Activated CD8-positive, alpha-beta memory T cell treated with anti-CD3 and anti-CD28 coated beads, Interleukin-2, amount 50 U/mL, for 4 hours (primary cell): ENCODE data around the gene MSI2.

ENCODE experiments used
- DNase-seq: peaks from one replicate; pipeline ENCODE4 v3.0.0-alpha.2; 2020

Gene MSI2

GRCh38 chr17:57589151-57590034 lies 333.1 kb downstream of the MSI2 start:
- DNase-seq: no peak

- no peak for DNase-seq
These were observed 337.6 kb downstream of the MSI2 start for GRCh38 chr17:57593739-57594462.

DNA sequence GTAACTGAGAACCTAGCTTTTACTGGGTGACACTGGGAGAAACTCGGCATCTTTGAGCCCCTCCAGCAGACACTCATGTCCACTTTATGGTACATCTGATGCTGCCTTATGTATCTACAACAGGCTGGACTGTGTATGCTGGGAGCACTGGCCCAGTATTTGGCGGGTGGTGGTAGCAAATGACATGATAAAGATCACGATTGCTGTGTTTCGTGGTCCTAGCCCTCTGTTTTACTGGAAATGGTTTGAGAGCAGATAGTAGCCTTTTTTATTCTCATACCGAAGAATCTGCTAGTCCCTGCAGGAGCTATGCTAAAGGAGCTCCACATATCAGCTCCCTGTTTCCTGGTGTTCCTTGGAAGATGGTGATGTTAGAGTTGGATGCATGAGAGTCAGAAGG lies 338.4 kb downstream of the MSI2 start:
- no peak for DNase-seq

- DNase-seq: no peak
These were observed 339.1 kb downstream of the MSI2 start for GRCh38 chr17:57595426-57595825.

DNA sequence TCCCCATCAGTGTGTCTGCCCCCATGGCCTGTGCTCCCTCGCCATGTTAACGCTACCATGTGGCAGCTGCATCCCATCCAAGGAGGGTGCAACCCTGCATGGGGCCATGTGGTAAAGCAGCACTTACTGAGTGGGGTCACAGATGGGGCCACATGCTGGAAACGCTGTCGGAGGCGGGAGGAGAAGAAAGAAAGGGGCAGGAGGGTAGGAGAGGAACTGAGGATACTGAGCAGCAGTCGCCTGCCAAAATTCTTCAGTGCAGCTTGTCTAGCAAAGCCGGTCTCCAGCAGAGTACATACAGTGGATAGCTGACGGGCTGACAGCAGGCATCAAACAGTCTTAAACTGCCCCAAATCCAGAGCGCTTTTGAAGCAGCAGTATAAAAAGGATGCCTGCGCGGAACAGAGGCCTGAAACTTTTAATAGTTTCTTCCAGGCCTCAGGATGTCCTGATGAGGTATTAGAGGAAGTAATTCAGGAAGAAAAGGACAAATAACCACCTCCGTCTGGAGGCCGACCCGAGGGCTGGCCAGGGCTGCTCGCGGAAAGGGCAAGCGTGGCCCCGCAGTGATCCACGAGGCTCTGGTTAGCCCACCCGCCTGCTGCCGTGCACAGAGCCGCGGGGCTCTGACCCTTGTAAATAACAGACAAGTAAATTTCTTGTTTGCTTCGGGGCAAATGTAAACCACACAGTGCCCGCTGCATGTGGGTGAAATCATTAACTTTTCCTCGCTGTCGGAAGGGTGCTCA lies 339.8 kb downstream of the MSI2 start:
- DNase-seq: no peak

GRCh38 chr17:57597101-57597500 lies 340.8 kb downstream of the MSI2 start:
- DNase-seq: no peak

GRCh38 chr17:57597531-57598453 lies 341.5 kb downstream of the MSI2 start:
- DNase-seq: peak; percentile 44

GRCh38 chr17:57599271-57600045 lies 343.1 kb downstream of the MSI2 start:
- DNase-seq: no peak

GRCh38 chr17:57600074-57600473 lies 343.8 kb downstream of the MSI2 start:
- no peak for DNase-seq

DNA sequence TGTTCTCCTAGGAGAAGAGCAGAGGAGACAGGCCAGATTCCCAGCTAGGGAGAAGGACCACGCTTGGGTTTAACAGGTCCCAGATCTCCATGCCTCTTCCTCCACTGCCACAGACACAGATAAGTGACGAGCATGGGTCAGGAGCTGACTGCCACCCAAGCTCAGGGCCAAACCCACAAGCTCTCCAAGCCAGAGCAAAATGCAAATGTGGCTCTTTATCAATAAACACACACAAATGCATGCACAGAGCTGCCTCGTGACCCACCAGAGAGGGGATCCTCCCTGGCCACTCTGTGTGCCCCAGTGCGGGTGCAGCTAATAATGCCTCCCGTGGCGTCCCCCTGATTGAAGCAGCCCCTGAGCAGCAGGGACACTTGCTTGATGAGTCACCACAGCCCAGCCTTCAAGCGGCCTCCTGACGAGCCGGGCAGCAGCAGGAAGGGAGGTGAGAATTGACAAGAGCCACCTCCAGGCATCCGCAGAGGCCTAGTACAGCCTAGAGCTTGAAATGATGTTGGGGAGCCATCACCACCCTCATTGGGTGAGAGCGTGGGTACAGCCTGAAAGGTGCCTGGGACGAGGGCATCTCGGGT lies 344.9 kb downstream of the MSI2 start:
- DNase-seq: peak; percentile 32

- DNase-seq: no peak
These were observed 346.6 kb downstream of the MSI2 start for GRCh38 chr17:57602896-57603295.

- DNase-seq: no peak
These were observed 347.2 kb downstream of the MSI2 start for GRCh38 chr17:57603546-57603945.

DNA sequence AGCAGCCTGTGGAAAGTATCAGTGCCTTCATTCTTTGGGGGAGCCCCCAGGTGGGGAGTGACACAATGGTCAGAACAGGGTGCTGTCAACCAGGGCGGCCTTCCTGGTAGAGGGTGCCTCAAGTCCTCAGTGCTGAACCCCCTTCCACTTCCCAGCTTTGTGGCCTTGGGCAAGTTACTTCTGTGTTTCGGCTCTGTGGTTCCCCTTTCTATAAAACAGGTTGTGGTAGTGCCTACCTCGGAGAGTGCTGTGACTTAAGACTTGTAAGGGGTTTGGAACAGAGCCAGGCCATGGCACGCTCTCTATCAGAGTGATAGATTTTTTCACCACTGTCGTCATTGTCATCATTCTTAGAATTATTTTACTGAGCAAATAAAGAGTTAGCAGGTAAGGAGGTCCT lies 347.7 kb downstream of the MSI2 start:
- peak; percentile 65 for DNase-seq

GRCh38 chr17:57604771-57605674 lies 348.7 kb downstream of the MSI2 start:
- DNase-seq: peak; percentile 32

- DNase-seq: no peak
These were observed 349.4 kb downstream of the MSI2 start for GRCh38 chr17:57605675-57606105.

DNA sequence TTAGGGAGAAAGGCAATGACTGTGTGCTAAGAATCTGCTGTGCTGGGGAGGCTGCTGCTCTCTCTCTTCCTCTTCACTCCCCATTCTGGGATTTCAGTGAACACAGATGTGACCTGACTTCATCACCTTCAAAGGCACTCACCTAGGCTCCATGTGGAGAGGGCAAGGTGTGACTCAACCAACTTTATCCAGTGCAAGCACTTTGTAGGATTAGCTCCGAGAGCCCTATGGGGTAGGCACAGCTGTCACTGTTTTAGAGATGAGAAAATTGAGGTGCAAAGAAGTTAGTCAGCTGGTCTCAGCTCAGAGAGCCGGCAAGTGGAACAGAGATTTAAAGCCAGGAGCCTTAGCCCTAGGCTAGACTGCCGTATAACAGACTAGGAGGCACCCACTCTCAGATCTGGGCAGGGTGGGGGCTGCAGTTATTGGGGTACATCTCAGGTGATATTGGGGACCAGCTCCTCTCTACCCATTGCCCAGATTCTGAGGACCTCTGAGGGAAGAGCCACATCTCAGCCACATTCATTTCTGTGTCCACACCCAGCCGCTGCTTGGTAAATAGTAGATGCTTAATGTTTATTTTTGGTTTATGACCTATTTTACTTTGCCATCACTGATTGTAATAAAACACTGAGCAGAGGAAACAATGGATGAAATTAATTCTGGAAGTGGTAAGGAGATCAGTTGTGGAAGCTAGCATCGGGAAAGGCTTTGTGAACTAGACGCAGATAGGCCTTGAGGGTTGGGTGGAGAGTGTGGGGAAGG lies 350.0 kb downstream of the MSI2 start:
- DNase-seq: no peak

- DNase-seq: no peak
These were observed 351.3 kb downstream of the MSI2 start for GRCh38 chr17:57607553-57608120.

DNA sequence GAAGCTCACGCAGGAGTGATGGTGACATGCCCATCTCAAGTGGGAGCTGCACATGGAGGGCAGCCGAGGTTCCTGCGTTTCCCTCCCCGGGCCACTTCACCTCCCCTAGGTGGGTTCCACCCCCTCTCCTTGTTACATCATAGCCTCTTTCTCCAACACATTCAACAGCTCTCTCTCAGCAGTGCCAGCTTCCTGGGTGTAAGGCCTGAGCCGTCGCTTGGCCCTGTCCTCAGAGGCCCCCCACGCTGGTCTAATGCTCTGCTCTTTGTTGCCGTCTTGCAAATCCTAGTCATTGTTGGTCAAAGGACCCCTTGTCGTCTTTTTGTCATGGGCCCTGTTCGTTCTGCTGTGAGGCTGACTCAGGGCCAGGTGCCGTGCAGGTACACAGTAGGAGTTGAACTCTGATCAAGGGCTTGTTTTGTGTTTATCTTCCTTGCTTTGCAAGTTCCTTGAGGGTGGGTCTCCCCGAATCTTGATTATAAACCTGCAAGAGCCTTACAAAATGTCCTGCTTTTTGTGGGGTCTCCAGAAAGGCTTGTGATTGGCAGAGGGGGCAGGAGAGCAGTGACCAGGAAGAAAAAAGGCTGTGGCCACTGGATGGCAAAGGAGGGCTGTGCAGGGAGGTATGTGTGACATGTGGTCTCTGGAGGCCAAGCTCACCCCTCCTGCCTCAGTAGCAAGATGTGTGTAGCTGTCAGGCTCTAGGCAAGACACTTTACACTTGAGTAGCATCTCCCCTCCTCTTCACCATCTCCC lies 352.2 kb downstream of the MSI2 start:
- DNase-seq: no peak
